Activated T-helper 2 cell treated with anti-CD3 and anti-CD28 coated beads, Interferon-gamma antibody, Interleukin-2, Interleukin-4, amounts not matched to agents 10 μg/mL and 5 μg/mL and 100 μg/mL, durations not matched to agents 14 hours and 24 hours and 36 hours (primary cell): Measurements from ENCODE around the gene TAF11L14. TPM values are rescaled to one million over a fixed set of nuclear protein-coding genes. Genes with fewer than 3 reads are reported as not detected.
"Not testable (repeated sequence)": the region's sequence is repeated elsewhere in the genome, so short reads cannot be mapped to it uniquely, and the experiment has no call there.

Experiments used
- DNase-seq: peaks from one replicate; pipeline ENCODE4 v3.0.0; 2021; ENCODE audit warnings: low spot score
- H3K27ac Mint-ChIP-seq: one replicate; pipeline ENCODE4 v1.8.0; 2021; ENCODE audit warnings: mixed read lengths
- H3K27me3 Mint-ChIP-seq: one replicate; pipeline ENCODE4 v1.8.0; 2021; ENCODE audit warnings: low read depth, mixed read lengths
- H3K36me3 Mint-ChIP-seq: one replicate; pipeline ENCODE4 v1.8.0; 2021; ENCODE audit warnings: low read depth, mixed read lengths
- H3K4me1 Mint-ChIP-seq: one replicate; pipeline ENCODE4 v1.8.0; 2021; ENCODE audit warnings: low read depth, mixed read lengths
- H3K4me3 Mint-ChIP-seq: one replicate; pipeline ENCODE4 v1.8.0; 2021; ENCODE audit warnings: low read depth, mild to moderate bottlenecking, moderate library complexity, mixed read lengths
- H3K9me3 Mint-ChIP-seq: one replicate; pipeline ENCODE4 v1.8.0; 2021; ENCODE audit warnings: mixed read lengths
- intact Hi-C: fragments of 100-400 bp; cut with micrococcal nuclease; formaldehyde crosslinking; loops from one replicate; pipeline ENCODE4 v1.15.1; 2023
- total RNA-seq: library from RNA; stranded (reverse); gene quantifications from 2 replicates; pipeline ENCODE4 v1.2.3, GENCODE V29; 2022

The TAF11L14 gene
- total RNA-seq, 1 donor from 2014 or later: not detected

DNA sequence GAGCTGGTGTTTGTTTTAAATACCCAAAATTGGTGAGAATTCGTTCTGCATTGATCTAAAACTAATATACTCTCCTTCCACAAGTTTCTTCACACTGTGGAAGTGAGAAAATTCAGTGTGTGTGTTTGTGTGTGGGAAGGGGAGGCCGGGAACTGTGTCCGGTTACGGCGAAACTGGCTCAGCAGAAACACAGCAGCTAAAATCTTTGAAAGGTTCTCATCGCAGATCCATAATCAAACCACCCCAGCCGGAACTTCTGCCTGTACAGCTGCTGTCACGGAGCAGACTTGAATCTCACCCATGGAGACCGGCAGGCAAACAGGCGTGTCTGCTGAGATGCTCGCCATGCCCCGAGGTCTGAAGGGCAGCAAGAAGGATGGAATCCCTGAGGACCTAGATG is 2.5 kb upstream of the TAF11L14 start, which contains the start of gene TAF11L13:
Gene TAF11L13 (plus strand): TSS at position 301 of the 400 bp plus-strand sequence.
- intact Hi-C loops, H3K27ac Mint-ChIP-seq, H3K27me3 Mint-ChIP-seq, DNase-seq, H3K4me1 Mint-ChIP-seq, H3K36me3 Mint-ChIP-seq, H3K4me3 Mint-ChIP-seq: not testable (repeated sequence)
- H3K9me3 Mint-ChIP-seq: peaks cover 33% of the 10 kb centered on the region

- DNase-seq, intact Hi-C loops, H3K27ac Mint-ChIP-seq, H3K4me1 Mint-ChIP-seq, H3K27me3 Mint-ChIP-seq, H3K4me3 Mint-ChIP-seq, H3K36me3 Mint-ChIP-seq: not testable (repeated sequence)
- peaks cover 49% of the 10 kb centered on the region for H3K9me3 Mint-ChIP-seq
Measured at GRCh38 chr5:17649232-17649631, 15.0 kb downstream of the TAF11L14 start.

GRCh38 chr5:17655201-17655759 is 21.0 kb downstream of the TAF11L14 start:
- peaks cover 45% of the 10 kb centered on the region for H3K9me3 Mint-ChIP-seq
- H3K27me3 Mint-ChIP-seq, H3K4me3 Mint-ChIP-seq, H3K36me3 Mint-ChIP-seq, H3K4me1 Mint-ChIP-seq, intact Hi-C loops, H3K27ac Mint-ChIP-seq, DNase-seq: not testable (repeated sequence)

DNA sequence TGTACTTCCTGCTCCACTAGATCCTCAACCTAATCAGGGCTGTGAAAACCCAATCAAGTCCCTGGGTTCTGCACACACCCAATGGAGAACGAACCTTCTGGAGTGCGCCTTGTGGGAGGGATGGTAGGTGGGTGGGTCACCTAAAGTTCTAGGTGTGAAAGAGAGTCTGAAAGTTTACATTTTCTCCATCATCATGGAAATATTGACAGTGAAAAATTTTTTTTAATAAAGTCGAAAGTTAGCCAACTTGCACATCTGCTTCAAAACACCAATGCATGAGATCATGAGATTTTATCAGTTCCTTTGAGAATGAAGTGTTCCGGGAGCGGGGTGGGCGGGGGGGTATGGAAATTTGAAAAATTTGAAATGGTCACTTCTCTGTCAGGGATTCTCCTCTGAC is 21.7 kb downstream of the TAF11L14 start:
- no peak overlapping the region for H3K27ac Mint-ChIP-seq
- no peaks in the 10 kb centered on the region for H3K27me3 Mint-ChIP-seq
- no peaks in the 10 kb centered on the region for H3K4me1 Mint-ChIP-seq
- H3K36me3 Mint-ChIP-seq: no peaks in the 10 kb centered on the region
- no peak for DNase-seq
- no peak overlapping the region for H3K4me3 Mint-ChIP-seq
- intact Hi-C loops: no loop called here
- peaks cover 48% of the 10 kb centered on the region for H3K9me3 Mint-ChIP-seq

DNA sequence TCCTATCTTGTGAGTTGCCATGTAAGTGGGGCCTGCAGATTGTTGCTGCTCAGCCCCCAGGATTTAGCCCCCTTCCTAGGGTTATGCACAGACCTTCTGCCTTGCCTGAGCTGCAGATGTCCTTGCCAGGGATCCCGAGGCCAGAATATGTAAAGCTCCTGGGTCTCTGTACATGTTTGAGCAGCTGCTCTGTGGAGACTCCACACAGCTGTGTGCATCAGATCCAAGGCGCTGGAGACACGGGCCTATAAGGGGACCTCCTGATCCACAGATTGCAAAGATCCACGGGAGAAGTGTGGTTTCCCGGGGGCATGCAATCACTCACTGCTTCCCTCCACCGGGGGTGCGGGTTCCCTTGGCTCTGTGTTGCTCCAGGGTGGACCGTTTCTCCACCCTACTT is 28.9 kb downstream of the TAF11L14 start:
- intact Hi-C loops: no loop called here
- H3K4me3 Mint-ChIP-seq: no peak overlapping the region
- no peak overlapping the region for H3K27ac Mint-ChIP-seq
- no peaks in the 10 kb centered on the region for H3K4me1 Mint-ChIP-seq
- no peaks in the 10 kb centered on the region for H3K36me3 Mint-ChIP-seq
- H3K9me3 Mint-ChIP-seq: peaks cover 67% of the 10 kb centered on the region
- no peak for DNase-seq
- H3K27me3 Mint-ChIP-seq: no peaks in the 10 kb centered on the region

DNA sequence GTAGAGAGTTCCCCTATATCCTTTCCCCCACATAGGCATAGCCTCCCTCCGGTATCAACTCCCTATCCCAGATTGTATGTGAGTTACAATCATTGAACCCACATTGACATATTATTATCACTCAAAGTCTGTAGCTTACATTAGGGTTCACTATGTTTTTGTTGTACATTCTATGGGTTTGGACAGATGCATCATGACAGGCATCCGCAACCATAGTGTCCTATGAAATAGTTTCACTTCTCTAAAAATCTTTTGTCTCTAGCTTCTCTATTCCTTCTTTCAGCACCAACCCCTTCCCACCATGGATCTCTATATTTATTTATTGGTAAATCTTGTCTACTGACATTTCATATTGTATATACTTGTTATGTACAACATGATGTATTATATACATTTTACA is 31.6 kb downstream of the TAF11L14 start:
- Mint-ChIP-seq H3K4me3 (no peak overlapping the region), H3K4me1 (no peaks in the 10 kb centered on the region), H3K27me3 (no peaks in the 10 kb centered on the region), H3K27ac (no peak overlapping the region), H3K9me3 (peaks cover 57% of the 10 kb centered on the region), H3K36me3 (no peaks in the 10 kb centered on the region)
- no peak for DNase-seq
- intact Hi-C loops: no loop called here

DNA sequence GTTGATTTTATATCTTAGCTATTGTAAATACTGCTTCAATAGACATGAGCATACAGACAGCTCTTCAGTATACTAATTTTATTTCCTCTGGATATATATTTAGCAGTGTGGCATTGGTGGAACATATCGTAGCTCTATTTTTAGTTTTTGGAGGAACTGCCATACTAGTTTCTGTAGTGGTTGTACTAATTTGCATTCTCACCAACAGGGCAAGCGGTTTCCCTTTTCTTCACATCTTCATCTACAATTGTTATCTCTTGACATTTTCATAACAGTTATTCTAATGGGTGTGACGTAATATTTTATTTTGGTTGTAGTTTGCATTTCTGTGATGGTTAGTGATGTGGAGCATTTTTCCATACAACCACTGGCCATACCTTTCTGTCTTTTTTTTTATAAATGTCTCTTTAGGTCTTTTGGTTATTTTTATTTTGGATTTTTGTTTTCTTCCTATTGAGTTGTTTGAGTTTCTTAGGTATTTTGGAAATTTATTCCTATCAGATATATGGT is 32.5 kb downstream of the TAF11L14 start:
- no peaks in the 10 kb centered on the region for H3K27me3 Mint-ChIP-seq
- peaks cover 61% of the 10 kb centered on the region for H3K9me3 Mint-ChIP-seq
- H3K27ac Mint-ChIP-seq: no peak overlapping the region
- no peak overlapping the region for H3K4me3 Mint-ChIP-seq
- no peaks in the 10 kb centered on the region for H3K36me3 Mint-ChIP-seq
- H3K4me1 Mint-ChIP-seq: no peaks in the 10 kb centered on the region
- intact Hi-C loops: no loop called here
- DNase-seq: no peak

DNA sequence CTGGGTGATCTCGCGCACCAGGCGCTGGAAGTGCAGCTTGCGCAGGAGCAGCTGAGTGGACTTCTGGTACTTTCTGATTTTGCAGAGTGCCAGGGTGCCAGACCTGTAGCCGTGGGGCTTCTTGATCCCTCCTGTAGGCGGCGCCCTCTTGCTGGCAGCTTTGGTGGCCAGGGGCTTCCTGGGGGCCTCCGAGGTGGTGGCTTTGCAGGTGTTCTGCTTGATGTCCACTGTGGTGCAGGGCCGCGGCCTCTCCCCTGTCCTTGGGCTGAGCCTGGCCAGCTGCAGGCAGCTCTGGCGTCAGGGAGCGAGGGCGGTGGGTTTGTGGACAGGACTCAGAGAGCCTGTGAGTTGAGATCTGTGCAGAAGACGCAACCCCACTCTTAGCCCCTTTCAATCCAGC is 36.1 kb downstream of the TAF11L14 start:
- peaks cover 52% of the 10 kb centered on the region for H3K9me3 Mint-ChIP-seq
- no peaks in the 10 kb centered on the region for H3K27me3 Mint-ChIP-seq
- no peak overlapping the region for H3K27ac Mint-ChIP-seq
- no peaks in the 10 kb centered on the region for H3K4me1 Mint-ChIP-seq
- intact Hi-C loops: no loop called here
- no peak overlapping the region for H3K4me3 Mint-ChIP-seq
- no peak for DNase-seq
- H3K36me3 Mint-ChIP-seq: no peaks in the 10 kb centered on the region

GRCh38 chr5:17678751-17679324 is 44.6 kb downstream of the TAF11L14 start:
- no peak overlapping the region for H3K27ac Mint-ChIP-seq
- intact Hi-C loops: no loop called here

GRCh38 chr5:17679597-17680203 is 45.4 kb downstream of the TAF11L14 start:
- no peaks in the 10 kb centered on the region for H3K27me3 Mint-ChIP-seq
- H3K4me1 Mint-ChIP-seq: no peaks in the 10 kb centered on the region
- DNase-seq: no peak
- H3K9me3 Mint-ChIP-seq: peaks cover 23% of the 10 kb centered on the region
- intact Hi-C loops: no loop called here
- no peak overlapping the region for H3K27ac Mint-ChIP-seq
- H3K36me3 Mint-ChIP-seq: no peaks in the 10 kb centered on the region
- no peak overlapping the region for H3K4me3 Mint-ChIP-seq

More at GRCh38 chr5:17678751-17679324, 44.6 kb downstream of the TAF11L14 start:
- Mint-ChIP-seq H3K4me1 (no peaks in the 10 kb centered on the region), H3K4me3 (no peak overlapping the region), H3K9me3 (peaks cover 23% of the 10 kb centered on the region), H3K27me3 (no peaks in the 10 kb centered on the region), H3K36me3 (no peaks in the 10 kb centered on the region)
- no peak for DNase-seq

- H3K36me3 Mint-ChIP-seq: no peaks in the 10 kb centered on the region
- DNase-seq: no peak
- H3K4me1 Mint-ChIP-seq: no peaks in the 10 kb centered on the region
- no peaks in the 10 kb centered on the region for H3K27me3 Mint-ChIP-seq
- intact Hi-C loops: no loop called here
- no peak overlapping the region for H3K27ac Mint-ChIP-seq
- peaks cover 20% of the 10 kb centered on the region for H3K9me3 Mint-ChIP-seq
- H3K4me3 Mint-ChIP-seq: no peak overlapping the region
Measured at GRCh38 chr5:17680737-17681136, 46.5 kb downstream of the TAF11L14 start.
